Sigmoid colon (tissue), 7 donors: Measurements from ENCODE around the gene BPIFB4. TPM values are rescaled to one million over a fixed set of nuclear protein-coding genes. Genes with fewer than 3 reads are reported as not detected.

Experiments
- DNase-seq: peaks from one replicate; pipeline ENCODE4 v3.0.0-alpha.2; 2019
- H3K27ac ChIP-seq, 4 donors: fragments of 200-600 bp; sonication (generic); one replicate each; pipeline ENCODE4 v1.5.1; 2016 to 2019; ENCODE audit warnings: mild to moderate bottlenecking in 1 of 4
- H3K27me3 ChIP-seq, 3 donors: fragments of 200-600 bp; sonication (generic); one replicate each; pipeline ENCODE4 v1.5.1; 2019; ENCODE audit warnings: mild to moderate bottlenecking in 1 of 3
- H3K36me3 ChIP-seq, 4 donors: fragments of 200-600 bp; sonication (generic); one replicate each; pipeline ENCODE4 v1.5.1; 2016 to 2019
- H3K4me1 ChIP-seq, 4 donors: fragments of 200-600 bp; sonication (generic); one replicate each; pipeline ENCODE4 v1.5.1; 2017 to 2019
- H3K4me3 ChIP-seq, 4 donors: fragments of 200-600 bp; sonication (generic); one replicate each; pipeline ENCODE4 v1.5.1; 2017 to 2019; ENCODE audit warnings: mild to moderate bottlenecking in 2 of 4, moderate library complexity in 1 of 4
- H3K9me3 ChIP-seq, 4 donors: fragments of 200-600 bp in 3 of 4; sonication (generic) in 3 of 4; one replicate each; pipeline versions ENCODE4 v1.5.1 to v1.6.1; 2013 to 2019
- CTCF ChIP-seq, 4 experiments: fragments of 450-650 bp in 3 of 4; fragments of 200-600 bp in 1 of 4; IDR thresholded peaks; one replicate each; pipeline ENCODE4 v1.5.1; 2016 to 2019; ENCODE audit warnings: antibody characterized with exemption in 4 of 4, mild to moderate bottlenecking in 3 of 4, moderate library complexity in 2 of 4
- EP300 ChIP-seq, 4 donors: sonication (generic); formaldehyde crosslinking; IDR thresholded peaks; one replicate each; pipeline ENCODE4 v1.6.1; 2017; ENCODE audit warnings: antibody characterized with exemption in 4 of 4
- POLR2A ChIP-seq, 2 donors: fragments of 450-650 bp; IDR thresholded peaks; one replicate each; pipeline ENCODE4 v1.6.1; 2016; ENCODE audit warnings: antibody characterized with exemption in 2 of 2, mild to moderate bottlenecking in 2 of 2, moderate library complexity in 2 of 2
- POLR2AphosphoS5 ChIP-seq, 4 donors: sonication (generic); formaldehyde crosslinking; IDR thresholded peaks; one replicate each; pipeline ENCODE4 v1.6.1; 2017; ENCODE audit warnings: antibody characterized with exemption in 4 of 4
- WGBS, 2 donors: extraction: QIAGEN DNeasy Blood & Tissue Kit; methylation state at CpG; one replicate each; pipeline ENCODE4 v1.1.7; 2013; 5-methylcytosine and 5-hydroxymethylcytosine counted together
- intact Hi-C: fragments of 100-400 bp; cut with DNase I; formaldehyde crosslinking; loops from one replicate; pipeline ENCODE4 v1.15.1; 2023
- polyA plus RNA-seq, 3 donors: library from polyadenylated mRNA; stranded (reverse); fragments of 200-250 nt; gene quantifications; one replicate each; pipeline ENCODE4 v1.2.3, GENCODE V29; 2013
- total RNA-seq, 4 donors: library from RNA; depleted of rRNA; stranded (reverse); fragments of >200 nt; gene quantifications; one replicate each; pipeline ENCODE4 v1.1.0, GENCODE V29; 2016
- donor health status: healthy with polysubstance abuse.
- donor health status: Bipolar disorder and iron deficiency.
- donor health status: healthy.

The BPIFB4 gene
- total and polyA plus RNA-seq, 7 donors: not detected

DNA sequence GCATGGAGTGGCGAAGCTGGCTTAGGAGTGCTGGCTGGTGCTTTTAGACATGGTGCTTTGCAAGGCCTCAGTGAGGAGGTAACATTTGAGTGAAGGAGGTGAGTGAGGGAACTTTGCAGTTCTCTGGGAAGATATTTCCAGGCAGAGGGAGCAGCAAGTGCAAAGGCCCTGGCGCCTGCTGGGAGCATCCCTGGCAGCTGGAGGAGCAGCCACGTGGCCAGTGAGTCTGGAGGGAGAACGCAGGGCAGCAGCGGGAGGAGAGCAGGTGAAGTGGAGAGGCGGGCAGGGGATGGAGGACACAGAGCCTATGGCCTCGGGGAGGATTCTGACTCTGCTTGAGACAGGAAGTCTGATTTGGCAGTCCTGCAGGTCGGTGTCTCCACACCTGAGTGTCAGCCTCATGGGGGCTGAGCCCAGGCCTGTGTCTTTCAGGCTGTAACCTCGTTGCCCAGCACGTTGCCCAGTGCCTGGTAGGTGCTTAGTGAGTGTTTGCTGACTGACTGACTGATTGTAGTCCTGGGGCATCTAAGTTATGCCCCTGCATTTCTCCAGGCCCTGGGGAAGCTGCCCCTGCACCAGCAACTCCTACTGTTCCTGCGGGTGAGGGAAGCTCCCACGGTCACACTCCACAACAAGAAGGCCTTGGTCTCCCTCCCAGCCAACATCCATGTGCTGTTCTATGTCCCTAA, 11.0 kb upstream of the BPIFB4 start:
- H3K27me3 ChIP-seq: no peaks in the 10 kb centered on the region
- WGBS, 2 donors: 67 to 81% methylated on average over 12 of the region's 12 CpGs
- TF ChIP-seq POLR2A (IDR thresholded peaks at IDR 0.05): no peak
- TF ChIP-seq POLR2AphosphoS5 (IDR thresholded peaks at IDR 0.05): no peak
- no peak for TF ChIP-seq EP300 (IDR thresholded peaks at IDR 0.05)
- TF ChIP-seq CTCF (IDR thresholded peaks at IDR 0.05): no peak
- no peak overlapping the region for H3K4me3 ChIP-seq
- intact Hi-C loops: no loop called here
- H3K9me3 ChIP-seq: no peaks in the 10 kb centered on the region
- H3K36me3 ChIP-seq: no peaks in the 10 kb centered on the region
- no peak for DNase-seq
- no peak overlapping the region for H3K27ac ChIP-seq
- H3K4me1 ChIP-seq: no peaks in the 10 kb centered on the region

DNA sequence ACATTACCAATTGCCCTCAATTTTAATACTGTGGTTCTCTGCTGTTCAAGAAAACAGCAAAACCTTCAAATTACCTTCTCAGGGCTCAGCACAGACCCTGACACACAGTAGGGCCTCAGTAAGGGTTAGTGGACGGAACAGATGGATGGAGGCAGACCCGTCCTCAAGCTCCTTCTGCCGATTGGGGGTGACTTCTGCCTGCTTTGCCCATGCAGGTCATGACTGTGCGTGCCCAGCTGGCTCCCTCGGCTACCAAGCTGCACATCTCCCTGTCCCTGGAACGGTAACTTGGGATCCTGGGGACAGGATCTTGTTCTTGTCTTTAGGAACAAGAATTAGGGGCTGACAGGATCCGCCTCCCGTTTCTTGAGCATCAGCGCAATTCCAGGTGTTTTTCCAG, 9.8 kb upstream of the BPIFB4 start:
- Histone ChIP-seq H3K4me1 (no peaks in the 10 kb centered on the region), H3K9me3 (no peaks in the 10 kb centered on the region), H3K4me3 (no peak overlapping the region), H3K36me3 (no peaks in the 10 kb centered on the region), H3K27ac (no peak overlapping the region), H3K27me3 (no peaks in the 10 kb centered on the region)
- intact Hi-C loops: no loop called here
- 83 to 89% methylated on average over 9 of the region's 9 CpGs for WGBS, 2 donors
- DNase-seq: no peak
- TF ChIP-seq POLR2A (IDR thresholded peaks at IDR 0.05): no peak
- no peak for TF ChIP-seq POLR2AphosphoS5 (IDR thresholded peaks at IDR 0.05)
- TF ChIP-seq EP300 (IDR thresholded peaks at IDR 0.05): no peak
- TF ChIP-seq CTCF (IDR thresholded peaks at IDR 0.05): no peak

GRCh38 chr20:33070111-33071053, 9.1 kb upstream of the BPIFB4 start:
- intact Hi-C loops: no loop called here
- DNase-seq: no peak
- 73 to 80% methylated on average over 19 of the region's 19 CpGs for WGBS, 2 donors
- no peaks in the 10 kb centered on the region for H3K9me3 ChIP-seq
- H3K36me3 ChIP-seq: no peaks in the 10 kb centered on the region
- no peak for TF ChIP-seq POLR2AphosphoS5 (IDR thresholded peaks at IDR 0.05)
- TF ChIP-seq EP300 (IDR thresholded peaks at IDR 0.05): no peak
- TF ChIP-seq CTCF (IDR thresholded peaks at IDR 0.05): no peak
- TF ChIP-seq POLR2A (IDR thresholded peaks at IDR 0.05): no peak
- H3K4me3 ChIP-seq: no peak overlapping the region
- H3K27ac ChIP-seq: no peak overlapping the region
- H3K27me3 ChIP-seq: no peaks in the 10 kb centered on the region
- no peaks in the 10 kb centered on the region for H3K4me1 ChIP-seq

GRCh38 chr20:33071198-33071597, 8.2 kb upstream of the BPIFB4 start:
- 79 to 87% methylated on average over 5 of the region's 5 CpGs for WGBS, 2 donors
- H3K4me3 ChIP-seq: no peak overlapping the region
- intact Hi-C loops: no loop called here
- no peaks in the 10 kb centered on the region for H3K9me3 ChIP-seq
- no peak for DNase-seq
- H3K27me3 ChIP-seq: peaks cover 0 to 4% (median 0%) of the 10 kb centered on the region in 3 donors
- no peak overlapping the region for H3K27ac ChIP-seq
- no peaks in the 10 kb centered on the region for H3K36me3 ChIP-seq
- TF ChIP-seq EP300 (IDR thresholded peaks at IDR 0.05) (no peak), POLR2A (IDR thresholded peaks at IDR 0.05) (no peak), CTCF (IDR thresholded peaks at IDR 0.05) (no peak), POLR2AphosphoS5 (IDR thresholded peaks at IDR 0.05) (no peak)
- no peaks in the 10 kb centered on the region for H3K4me1 ChIP-seq
